ENCODE measurements around the gene COX5A. TPM values are rescaled to one million over a fixed set of nuclear protein-coding genes. Genes with fewer than 3 reads are reported as not detected.

The COX5A gene
- total and polyA plus RNA-seq, 2 of the 13 experiments (the other 11 are each of a cell fraction or from before 2014, with no cell fraction given) = 158 to 218 TPM

DNA sequence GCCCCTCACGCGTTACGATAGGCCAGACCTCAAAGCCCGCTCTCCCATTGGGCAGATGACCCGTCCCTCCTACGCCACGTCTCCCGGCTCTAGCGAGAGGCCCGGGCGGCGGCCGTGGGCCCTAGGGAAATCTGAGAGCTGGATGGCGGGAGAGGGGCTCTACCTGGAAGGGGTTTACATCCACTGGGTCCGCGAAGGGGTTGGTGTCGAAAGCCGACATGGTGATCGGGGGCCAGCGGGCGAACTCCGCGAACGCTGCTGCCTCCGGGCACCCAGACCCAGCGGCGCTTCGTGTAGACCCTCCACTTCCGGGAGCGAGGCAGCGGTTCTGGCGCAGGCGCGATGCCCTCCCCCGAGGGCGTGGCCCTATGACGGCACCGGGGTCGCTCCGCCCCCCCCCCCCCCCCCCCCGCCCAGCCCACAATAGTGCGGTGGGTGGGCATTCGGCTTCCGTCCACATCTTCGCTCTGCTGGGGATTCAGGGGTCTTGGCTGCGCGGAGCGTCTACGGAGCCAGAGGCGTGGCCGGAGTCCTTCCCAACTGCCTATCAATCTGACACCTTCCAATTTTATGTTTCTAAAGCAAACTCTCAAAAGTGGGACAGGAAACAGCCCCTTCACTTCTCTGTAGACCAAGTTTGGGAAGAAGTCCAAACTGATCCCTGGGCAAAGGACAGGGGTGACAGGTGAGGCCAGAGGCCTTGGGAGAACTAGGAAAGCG is 64.7 kb downstream of the COX5A start, which contains the start of gene SCAMP2 (continued):
- TF ChIP-seq ZNF674 (CRISPR knock-in tag; IDR thresholded peaks at IDR 0.05; ENCODE audit: low read depth) (no peak), RFX3 (CRISPR knock-in tag; IDR thresholded peaks at IDR 0.05) (no peak), KDM2A (CRISPR knock-in tag; IDR thresholded peaks at IDR 0.05; ENCODE audit: borderline replicate concordance, low read depth) (peak; percentile 83; the same call in 1 of the 2 replicates), NBN (conservative IDR thresholded peaks at IDR 0.05) (no peak), ZNF646 (CRISPR knock-in tag; IDR thresholded peaks at IDR 0.05) (no peak), THAP7 (CRISPR knock-in tag; IDR thresholded peaks at IDR 0.05) (no peak), ZNF430 (CRISPR knock-in tag; IDR thresholded peaks at IDR 0.05) (no peak), ZNF770 (CRISPR knock-in tag; IDR thresholded peaks at IDR 0.05) (no peak), GFI1 (CRISPR knock-in tag; IDR thresholded peaks at IDR 0.05; ENCODE audit: borderline replicate concordance) (0 out of 2 replicates have a peak, but pooled peaks have one; percentile 51)
- TF ChIP-seq, protein P1, sequence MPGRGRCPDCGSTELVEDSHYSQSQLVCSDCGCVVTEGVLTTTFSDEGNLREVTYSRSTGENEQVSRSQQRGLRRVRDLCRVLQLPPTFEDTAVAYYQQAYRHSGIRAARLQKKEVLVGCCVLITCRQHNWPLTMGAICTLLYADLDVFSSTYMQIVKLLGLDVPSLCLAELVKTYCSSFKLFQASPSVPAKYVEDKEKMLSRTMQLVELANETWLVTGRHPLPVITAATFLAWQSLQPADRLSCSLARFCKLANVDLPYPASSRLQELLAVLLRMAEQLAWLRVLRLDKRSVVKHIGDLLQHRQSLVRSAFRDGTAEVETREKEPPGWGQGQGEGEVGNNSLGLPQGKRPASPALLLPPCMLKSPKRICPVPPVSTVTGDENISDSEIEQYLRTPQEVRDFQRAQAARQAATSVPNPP (CRISPR knock-in tag; IDR thresholded peaks at IDR 0.05) = no peak
- TF ChIP-seq, protein P2, sequence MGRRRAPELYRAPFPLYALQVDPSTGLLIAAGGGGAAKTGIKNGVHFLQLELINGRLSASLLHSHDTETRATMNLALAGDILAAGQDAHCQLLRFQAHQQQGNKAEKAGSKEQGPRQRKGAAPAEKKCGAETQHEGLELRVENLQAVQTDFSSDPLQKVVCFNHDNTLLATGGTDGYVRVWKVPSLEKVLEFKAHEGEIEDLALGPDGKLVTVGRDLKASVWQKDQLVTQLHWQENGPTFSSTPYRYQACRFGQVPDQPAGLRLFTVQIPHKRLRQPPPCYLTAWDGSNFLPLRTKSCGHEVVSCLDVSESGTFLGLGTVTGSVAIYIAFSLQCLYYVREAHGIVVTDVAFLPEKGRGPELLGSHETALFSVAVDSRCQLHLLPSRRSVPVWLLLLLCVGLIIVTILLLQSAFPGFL (CRISPR knock-in tag; IDR thresholded peaks at IDR 0.05) = no peak
- TF ChIP-seq, protein P3, sequence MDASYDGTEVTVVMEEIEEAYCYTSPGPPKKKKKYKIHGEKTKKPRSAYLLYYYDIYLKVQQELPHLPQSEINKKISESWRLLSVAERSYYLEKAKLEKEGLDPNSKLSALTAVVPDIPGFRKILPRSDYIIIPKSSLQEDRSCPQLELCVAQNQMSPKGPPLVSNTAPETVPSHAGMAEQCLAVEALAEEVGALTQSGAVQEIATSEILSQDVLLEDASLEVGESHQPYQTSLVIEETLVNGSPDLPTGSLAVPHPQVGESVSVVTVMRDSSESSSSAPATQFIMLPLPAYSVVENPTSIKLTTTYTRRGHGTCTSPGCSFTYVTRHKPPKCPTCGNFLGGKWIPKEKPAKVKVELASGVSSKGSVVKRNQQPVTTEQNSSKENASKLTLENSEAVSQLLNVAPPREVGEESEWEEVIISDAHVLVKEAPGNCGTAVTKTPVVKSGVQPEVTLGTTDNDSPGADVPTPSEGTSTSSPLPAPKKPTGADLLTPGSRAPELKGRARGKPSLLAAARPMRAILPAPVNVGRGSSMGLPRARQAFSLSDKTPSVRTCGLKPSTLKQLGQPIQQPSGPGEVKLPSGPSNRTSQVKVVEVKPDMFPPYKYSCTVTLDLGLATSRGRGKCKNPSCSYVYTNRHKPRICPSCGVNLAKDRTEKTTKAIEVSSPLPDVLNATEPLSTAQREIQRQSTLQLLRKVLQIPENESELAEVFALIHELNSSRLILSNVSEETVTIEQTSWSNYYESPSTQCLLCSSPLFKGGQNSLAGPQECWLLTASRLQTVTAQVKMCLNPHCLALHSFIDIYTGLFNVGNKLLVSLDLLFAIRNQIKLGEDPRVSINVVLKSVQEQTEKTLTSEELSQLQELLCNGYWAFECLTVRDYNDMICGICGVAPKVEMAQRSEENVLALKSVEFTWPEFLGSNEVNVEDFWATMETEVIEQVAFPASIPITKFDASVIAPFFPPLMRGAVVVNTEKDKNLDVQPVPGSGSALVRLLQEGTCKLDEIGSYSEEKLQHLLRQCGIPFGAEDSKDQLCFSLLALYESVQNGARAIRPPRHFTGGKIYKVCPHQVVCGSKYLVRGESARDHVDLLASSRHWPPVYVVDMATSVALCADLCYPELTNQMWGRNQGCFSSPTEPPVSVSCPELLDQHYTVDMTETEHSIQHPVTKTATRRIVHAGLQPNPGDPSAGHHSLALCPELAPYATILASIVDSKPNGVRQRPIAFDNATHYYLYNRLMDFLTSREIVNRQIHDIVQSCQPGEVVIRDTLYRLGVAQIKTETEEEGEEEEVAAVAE (CRISPR knock-in tag; IDR thresholded peaks at IDR 0.05; ENCODE audit: borderline replicate concordance) = no peak; the same call in 1 of the 2 replicates

Data from HepG2 (cell line).